HG03469 (cell line): ENCODE measurements around the gene CEP57L1.

ENCODE experiments used
- ATAC-seq: cut with Tn5 transposase; IDR thresholded peaks from one replicate; pipeline ENCODE4 v1.9.1; 2021; ENCODE audit warnings: mild to moderate bottlenecking, moderate library complexity, moderate number of reproducible peaks; ENCODE audit not compliant: unreplicated experiment

CEP57L1 gene

DNA sequence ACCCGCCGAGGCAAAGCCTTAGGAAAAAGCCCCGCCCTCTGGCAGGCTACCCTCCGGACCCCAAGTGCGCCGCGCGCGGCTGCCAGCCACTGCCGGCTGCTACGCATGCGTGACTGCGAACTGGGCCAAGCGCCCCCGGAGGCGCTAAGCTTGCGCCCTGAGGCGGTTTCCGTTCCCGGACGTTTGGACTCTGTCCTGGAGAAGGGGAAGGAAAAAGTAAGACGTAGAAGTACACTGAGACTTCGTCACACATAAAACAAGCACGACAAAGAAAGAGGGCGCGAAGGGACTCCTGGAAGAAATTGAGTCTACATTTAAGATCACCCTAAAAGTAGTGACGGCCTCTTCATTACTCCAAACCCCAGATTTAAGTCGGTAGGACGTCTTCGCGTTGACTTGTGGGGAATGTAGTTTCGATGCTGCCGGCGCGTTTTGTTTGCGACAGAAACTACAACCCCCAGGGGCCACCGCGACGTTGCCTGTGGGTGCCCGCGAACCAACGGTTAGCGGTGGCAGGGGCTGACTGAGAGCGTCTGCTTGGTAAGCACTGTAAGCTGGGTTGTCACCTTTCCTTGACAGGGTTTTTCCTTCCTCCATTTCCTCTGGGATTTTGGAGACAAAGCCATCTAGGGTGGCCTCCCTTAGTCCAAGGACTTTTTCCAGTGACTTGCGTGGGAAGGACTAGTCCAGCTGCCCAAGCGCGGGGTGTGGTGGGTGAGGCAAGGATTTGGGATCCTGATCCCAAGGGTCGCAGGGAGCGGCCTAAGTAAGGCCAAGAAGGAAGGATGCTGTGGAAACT, at the start of gene CEP57L1:
Gene CEP57L1, plus strand, starts transcription at position 472 of the 799 bp plus-strand sequence. CDS start 49,715 bp downstream, outside the sequence.
- ATAC-seq: peak; percentile 66

DNA sequence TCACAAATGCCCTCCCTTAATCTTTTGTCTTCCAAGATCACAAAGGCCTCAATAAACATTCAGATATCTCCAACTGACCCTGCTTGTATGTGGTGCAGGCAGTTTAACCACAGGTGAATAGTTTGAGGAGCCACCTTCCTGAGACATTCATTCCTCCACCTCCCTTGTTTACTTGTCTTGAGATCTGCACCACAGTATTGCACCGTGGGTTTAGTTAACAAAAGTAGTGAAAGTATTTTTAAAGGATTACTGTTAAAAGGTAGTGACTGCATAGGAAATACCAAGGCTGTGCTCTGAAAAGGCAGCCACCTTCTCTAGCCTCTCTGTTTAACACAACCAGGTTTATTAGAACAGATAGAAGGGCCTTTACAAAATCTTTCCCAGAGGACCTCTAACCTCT, 47.1 kb upstream of the CEP57L1 start:
- ATAC-seq: no peak

DNA sequence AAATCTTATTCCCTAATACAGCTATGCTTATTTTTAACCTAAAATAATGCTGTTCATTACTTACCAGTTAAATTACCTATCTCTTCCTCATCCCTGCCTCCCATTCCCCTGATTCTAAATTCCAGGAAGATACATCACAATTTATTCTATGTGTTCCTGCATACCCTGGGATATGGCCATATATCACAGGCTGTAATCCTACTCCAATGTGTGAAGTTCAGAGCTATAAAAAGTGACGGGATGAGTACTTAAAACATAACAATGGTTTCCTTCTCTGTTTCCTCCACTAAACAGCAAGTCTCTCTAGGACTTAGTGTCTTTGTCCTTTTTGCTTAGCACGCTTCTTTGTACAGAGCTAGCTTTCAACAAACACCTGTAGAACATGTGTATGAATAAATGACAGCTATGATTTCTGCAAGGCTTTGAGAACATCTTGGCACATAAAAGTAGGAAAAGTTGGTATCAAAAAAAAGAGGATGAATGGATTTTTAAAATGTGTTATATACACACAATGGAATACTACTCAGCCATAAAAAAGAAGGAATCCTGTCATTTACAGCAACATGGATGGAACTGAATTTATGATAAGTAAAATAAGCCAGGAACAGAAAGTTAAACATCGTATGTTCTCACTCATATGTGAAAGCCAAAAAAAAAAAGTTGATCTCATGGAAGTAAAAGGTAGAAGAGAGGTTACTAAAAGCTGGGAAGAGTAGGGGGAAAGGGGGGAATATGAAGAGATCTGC, 46.5 kb upstream of the CEP57L1 start:
- no peak for ATAC-seq

DNA sequence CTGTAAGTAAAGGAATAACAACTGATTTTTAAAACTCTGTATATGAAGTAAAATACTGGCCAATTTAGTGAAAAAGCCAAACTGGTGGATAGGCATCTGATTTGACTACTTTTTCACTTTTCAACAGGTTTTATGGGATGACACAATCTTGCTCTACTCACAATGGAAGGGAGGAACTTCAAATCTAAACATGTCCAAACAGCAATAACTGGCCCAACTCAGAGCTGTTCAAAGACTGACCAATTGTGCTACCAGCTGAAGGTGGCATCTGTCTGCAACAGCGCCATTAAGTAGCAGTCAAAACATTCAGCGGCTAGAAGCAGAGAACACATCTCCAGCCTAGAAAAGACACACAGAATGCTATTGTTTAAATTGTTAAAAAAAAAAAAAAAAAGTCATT, 45.3 kb upstream of the CEP57L1 start:
- ATAC-seq: no peak

DNA sequence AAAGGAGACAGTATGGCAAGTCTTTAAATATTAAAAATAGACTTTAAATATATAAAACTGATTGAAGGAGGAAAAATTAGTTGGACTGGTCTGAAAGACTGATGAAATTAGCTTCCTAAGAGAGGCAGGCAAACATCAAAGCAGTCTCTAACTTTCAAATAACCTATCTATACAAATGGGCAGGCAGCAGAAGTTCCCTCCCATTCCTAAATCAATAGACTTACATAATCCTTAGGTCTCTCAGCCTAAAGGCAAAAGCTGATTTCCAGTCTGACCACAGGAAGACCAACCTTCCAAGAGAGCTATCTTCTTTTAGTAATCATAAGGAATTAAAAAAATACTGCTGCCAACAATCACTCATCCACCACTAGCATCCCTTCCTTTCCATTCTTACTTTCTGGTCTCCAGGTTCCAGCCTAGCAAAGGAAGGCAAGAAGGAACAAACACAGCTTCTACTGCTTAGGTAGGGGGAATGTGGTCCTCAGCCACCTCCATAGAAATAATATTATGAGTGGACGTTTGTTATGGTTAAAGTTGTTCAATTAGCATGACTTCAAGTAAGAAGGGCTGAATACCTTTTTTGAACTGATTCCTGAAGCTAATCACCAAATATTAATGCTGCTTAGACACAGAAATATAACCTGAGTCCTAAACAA, 44.7 kb upstream of the CEP57L1 start:
- no peak for ATAC-seq

DNA sequence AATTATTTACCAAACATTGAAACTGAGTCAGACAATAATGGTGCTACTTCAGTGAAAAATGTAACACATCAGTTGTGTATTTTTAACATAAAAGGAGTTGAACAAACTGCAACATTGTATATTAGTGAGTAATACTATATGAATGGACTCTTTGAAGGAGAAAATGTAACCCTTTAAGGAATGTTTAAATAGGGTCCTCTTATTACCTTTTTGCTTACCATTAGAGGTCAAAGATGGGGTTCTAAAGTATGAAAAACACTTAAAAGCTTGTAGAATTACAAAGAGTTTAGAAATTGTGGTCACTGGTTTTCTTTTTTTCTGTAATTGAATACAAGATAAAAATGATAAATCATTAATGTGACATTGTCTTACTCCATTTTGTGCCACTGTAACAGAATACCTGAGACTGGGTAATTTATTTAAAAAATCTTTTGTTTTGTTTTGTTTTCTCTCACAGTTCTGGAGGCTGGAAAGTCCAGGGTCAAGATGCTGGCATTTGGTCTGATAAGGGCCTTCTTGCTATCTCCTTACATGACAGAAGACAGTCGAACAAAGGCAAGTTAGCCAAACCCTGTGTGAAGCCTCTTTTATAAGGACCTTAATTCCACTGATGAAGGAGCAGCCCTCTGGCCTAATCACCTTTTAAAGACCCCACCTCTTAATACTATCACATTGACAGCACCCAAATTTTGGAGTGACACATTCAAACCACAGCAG, 43.8 kb upstream of the CEP57L1 start:
- no peak for ATAC-seq

DNA sequence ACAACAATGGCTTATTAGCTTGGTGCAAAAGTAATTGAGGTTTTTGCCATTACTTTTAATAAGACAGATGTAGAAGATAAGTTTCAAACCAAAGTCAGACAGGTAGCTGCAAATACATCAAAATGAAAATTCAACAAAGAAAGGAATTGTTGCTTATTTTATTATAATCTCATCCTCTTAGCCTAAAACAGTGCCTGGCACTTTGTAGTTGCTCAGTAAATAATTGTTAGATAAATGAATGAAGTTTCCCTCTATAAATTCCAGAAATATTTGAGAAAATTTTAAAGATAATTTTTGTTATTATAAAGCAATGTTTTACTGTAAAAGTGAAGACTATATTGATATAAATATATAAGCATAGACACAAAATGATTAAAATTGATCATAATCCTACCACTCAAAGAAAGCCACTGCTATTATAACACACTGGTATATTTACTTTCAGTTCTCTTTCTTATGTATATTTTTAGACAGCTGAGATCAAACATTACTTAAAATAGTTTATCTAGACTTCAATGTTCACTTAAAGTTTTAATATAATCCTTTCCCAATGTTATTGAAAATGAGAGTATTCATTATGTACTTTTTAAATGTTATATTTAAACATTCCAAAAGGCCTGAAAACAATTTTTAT, 43.2 kb upstream of the CEP57L1 start:
- no peak for ATAC-seq

DNA sequence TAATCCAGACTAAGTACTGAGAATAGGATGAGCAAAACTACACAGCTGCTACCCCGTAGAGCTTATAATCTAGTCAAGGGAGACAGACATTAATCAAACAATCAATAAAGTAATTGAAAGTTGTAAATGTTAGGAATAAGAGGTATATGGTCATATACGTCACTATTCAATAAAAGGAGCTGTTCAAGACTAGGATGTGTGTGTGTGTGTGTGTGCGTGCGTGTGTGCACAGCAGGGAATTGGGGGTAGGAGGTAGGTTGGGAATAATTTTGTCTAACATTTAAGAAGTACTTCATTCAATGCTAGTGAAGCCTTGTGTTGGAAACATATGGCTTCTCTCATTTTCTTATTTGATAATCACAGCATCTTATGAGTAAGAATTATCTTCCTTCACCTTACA, 42.5 kb upstream of the CEP57L1 start:
- ATAC-seq: no peak

DNA sequence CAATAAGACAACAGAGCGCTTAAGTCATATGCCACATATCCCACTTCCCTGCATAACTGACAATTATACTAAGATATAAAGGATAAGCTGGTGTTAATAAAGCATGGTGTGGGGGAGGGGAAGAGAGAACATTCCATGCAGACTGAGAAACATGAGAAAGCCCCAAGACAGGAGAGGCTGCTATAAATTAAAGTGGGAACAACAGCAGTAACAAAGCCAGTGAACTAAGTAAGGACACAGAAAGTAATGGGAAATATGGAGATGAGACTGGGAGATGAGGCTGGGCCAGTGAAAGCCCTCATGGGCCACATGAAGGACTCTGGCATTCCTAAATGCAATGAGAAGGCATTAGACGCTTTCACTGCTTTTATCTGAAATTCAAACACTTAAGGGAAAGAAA, 42.0 kb upstream of the CEP57L1 start:
- no peak for ATAC-seq

DNA sequence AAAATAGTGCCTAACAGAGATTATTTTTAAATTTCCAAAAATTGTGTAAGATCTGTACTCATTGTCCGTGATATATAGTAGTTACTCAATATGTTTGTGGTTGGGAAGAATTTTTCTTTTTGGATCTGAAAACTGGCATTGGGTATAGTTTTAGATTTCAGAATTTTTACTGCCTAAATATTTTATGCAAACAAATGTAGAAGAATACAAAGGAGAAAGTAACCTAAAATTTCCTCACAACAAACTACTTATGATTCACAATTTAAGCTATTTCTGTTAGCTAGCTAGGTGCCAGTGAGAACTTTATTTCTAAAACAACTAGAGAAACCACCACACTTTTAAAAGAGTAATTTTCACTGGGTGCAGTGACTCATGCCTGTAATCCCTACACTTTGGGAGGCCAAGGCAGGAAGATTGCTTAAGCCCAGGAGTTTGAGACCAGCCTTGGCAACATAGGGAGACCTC, 39.5 kb upstream of the CEP57L1 start:
- ATAC-seq: no peak

DNA sequence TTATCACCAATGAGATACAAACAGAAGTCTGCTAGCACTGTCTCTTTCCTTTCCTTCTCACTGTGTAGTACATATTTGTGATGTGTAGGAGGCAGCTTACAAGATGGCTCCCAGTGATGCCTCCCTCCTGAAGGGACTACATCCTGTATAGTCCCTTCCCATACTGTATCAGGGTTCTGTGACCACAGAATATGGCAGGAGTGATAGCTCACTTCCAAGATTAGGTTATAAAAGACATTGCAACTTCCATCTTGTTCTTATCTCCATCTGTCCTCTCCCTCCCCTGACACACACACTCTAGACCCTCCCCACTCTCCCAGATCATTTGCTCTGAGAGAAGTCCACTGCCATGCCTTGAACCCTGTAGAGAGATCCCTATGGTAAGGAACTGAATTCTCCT, 38.6 kb upstream of the CEP57L1 start:
- no peak for ATAC-seq

DNA sequence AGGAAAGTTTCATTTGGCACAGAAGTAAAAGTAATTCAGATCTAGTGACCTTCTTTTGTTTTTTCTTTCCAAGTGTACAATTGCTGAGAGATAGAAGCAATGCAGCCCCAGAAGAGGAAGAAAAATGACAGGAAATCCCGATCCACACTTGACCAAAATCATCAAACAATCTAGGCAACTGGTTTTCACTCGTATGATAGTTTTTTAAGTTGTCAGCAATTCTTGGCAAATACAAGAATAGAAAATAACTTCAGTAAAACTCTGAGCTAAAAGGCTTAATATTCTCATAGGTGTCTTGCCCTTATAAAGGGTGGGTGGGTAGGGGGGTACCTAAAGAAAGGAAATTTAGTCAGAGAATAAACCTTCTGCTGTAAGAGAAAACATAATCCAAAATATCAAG, 36.7 kb upstream of the CEP57L1 start:
- no peak for ATAC-seq

DNA sequence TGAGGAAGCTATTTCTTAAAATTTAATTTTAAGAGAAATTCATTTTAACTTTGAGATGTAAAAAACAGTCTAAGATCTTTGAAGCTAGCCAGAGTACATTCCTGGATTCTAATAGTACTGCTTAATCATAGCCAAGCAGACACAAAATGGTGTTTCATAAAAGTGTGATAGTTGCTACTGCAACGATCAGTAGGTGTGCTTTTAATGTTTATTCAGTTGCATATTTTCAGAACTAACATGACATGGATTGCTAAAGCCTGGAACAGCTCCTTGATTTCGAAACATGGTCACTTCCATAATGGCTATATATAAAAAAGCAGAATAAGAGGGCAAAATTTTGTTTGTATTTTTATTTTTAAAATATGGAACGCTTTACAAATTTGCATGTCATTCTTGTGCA, 36.2 kb upstream of the CEP57L1 start:
- ATAC-seq: no peak

DNA sequence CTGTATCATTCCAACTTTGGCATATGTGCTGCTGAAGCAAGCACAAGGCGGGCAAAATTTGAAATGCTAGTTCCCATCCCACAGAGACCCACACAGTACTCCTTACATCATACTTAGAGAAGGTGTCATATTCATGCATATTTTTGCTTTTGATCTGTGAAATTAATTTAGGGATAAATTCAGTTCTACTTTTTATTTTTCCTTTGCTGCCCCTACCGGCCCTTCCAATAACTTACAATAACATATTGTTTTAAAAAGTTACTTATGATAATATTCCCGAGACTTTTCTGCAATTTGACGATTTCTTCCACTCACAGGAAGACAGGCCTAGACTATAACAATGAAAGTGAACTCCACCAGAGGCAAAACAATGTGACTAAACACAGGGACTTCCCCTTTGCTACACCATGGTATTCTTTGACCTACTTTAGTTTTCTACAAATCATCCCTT, 35.7 kb upstream of the CEP57L1 start:
- no peak for ATAC-seq

DNA sequence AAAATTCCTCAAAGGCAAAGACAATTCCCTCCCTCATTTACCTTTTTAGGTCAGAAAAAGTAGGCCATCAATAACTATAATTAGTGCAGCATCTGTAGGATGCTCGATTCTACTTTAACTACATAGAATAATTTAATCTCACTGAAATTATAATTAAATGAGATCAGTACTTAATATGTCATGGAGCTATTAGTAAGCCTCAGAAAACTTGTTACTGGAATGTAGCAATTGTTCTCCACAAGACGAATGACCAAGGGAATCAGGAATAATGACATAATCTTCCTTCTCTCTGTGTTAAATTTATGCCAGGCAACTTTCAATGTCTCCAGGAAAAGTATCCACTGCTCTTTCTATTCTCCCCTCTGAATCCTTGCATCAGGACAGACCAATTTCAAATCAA, 34.7 kb upstream of the CEP57L1 start:
- ATAC-seq: no peak

DNA sequence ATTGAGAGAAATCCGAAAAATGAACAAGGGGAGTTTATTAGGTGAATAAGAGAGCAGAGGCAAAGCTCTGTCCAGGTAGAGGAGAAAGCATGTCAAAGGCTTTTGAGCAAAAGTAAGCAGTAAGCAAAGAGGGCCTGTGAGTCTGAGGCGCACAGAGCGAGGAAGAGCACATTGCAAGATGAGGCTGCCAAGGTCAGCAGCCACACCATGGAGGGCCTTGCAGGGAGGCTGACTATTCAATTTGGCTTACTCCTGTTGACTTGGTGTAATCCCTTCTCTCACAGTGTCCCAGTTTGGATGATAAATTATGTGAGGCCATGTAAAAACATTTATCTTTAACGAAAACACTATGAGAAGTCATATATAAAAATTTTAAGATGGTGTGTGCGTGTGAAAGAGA, 33.1 kb upstream of the CEP57L1 start:
- ATAC-seq: no peak

DNA sequence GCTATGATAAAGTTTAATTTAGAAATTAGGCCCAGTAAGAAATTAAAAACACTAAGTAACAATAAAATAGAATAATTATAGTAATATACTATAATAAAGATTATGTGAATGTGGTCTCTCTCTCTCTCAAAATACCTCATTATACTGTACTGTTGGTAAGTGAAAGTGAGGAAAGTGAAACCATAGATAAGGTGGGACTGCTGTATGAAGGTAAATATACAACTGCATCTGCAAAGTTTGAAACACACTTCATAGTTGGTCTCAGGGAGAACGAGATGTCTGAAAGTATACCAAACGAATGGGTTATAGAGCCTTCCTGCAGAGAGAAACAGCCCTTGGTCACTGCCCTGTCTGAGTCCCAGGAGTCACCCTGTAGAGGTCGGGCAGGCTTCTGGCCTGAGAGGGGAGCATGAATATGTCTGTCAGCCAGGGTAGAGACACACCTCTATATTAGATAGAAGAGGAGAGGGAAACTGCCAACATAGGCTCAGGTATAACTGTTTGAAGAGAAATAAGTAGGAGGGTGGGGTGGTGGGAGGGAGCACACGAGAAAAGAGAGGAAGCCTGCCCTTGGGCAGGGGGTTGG, 32.4 kb upstream of the CEP57L1 start:
- ATAC-seq: no peak

DNA sequence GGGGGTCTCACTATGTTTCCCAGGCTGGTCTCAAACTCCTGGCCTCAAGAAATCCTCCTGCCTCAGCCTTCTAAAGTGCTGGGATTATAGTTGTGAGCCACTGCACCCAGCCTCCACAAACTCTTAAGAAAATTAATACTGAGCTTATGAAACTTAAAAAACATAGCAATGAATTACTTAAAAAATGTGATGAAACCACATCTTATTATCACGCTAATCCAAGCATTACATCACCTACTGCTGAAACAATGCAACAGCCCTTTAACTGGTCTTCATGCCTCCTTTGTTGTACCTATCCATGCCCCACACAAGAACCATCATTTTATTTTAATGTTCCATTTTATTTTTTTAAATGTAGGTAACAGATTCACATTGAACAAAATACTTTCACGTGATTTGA, 25.6 kb upstream of the CEP57L1 start:
- ATAC-seq: no peak

DNA sequence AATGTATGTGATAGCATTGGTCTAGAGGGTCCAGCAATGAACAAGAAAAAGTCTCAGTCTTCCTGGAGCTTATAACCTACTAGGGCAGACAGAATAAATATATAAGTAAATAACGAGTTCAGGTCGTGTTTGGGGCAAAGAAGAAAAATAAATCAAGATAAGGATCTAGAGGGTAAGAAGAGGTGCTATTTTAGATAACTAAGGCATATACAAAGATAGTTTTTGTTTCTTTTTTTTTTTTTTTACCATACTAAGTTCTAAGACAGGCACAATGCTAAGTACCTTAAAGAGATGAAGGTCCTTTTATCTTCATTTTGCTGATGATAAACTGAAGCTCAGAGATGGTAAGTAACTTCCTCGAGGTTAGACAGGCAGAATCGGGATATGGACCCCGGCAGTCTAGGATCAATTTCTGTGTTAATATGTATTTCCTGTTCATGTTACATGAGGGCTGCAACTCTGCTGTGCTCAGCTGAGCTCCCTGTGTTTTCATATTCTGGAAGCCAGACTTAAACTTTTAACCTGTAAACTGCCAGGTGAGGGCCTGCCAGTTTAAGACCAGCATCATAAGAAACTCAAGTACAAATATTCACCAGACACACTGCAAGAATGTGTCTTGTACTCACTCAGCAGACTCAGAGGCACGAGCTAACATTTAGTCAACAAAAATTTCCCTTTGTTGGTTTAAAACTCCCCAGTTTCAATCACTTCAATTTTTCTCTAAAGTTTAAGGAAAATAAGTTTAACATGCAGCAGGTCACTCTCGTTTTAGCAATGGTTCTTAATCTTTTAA, 24.0 kb upstream of the CEP57L1 start:
- ATAC-seq: no peak
